ENCODE measurements around the gene JOSD2. TPM values are rescaled to one million over a fixed set of nuclear protein-coding genes. Genes with fewer than 3 reads are reported as not detected.

The JOSD2 gene
- 9.2 TPM for polyA plus RNA-seq (2013)

GRCh38 chr19:50511069-50511822 is at the start of gene JOSD2:
JOSD2 (minus strand) TSS chr19:50511191; CDS start chr19:50510431, 760 bp downstream.
- no peaks in the 10 kb centered on the region for H3K9me3 ChIP-seq (ENCODE audit: control extremely low read depth in 1 of 5, control insufficient read depth in 4 of 5, insufficient read depth in 2 of 5, low read depth in 1 of 5, low read length in 4 of 5)
- H3K4me3 ChIP-seq (ENCODE audit: control insufficient read depth in 1 of 7, extremely low read depth in 1 of 7, insufficient read depth in 4 of 7, low read depth in 2 of 7, low read length in 6 of 7), result peak within 1 kb of the TSS; percentile 19 to 82 (median 73)
- peaks cover 0 to 1% (median 0%) of the 10 kb centered on the region in 4 experiments for H3K36me3 ChIP-seq (ENCODE audit: control insufficient read depth in 4 of 4, insufficient read depth in 4 of 4, low read length in 3 of 4)
- H3K4me1 ChIP-seq (ENCODE audit: control extremely low read depth in 1 of 4, control insufficient read depth in 4 of 4, insufficient read depth in 4 of 4, low read length in 3 of 4), result peaks cover 0 to 17% (median 12%) of the 10 kb centered on the region in 4 experiments
- peak; percentile 99 to 100 (median 100) for DNase-seq
- H3K27ac ChIP-seq (ENCODE audit: insufficient read depth in 1 of 2, low read depth in 1 of 2, low read length in 2 of 2, poor library complexity in 1 of 2, severe bottlenecking in 2 of 2), result peak within 1 kb of the TSS; percentile 46 to 83
- ChIA-PET POLR2A (no interaction called here), CTCF (interaction anchor here (1.1 to 2.1 kb wide), 2 partner anchors 25 to 51 kb away, joined by 3 to 6 read pairs; no protein-coding TSS in a partner anchor)
- WGBS (ENCODE audit: insufficient coverage), result 2% methylated on average over 62 of the region's 69 CpGs
- H3K27me3 ChIP-seq (replicated peaks in 2 of 5; ENCODE audit: control insufficient read depth in 4 of 5, insufficient read depth in 5 of 5, low read length in 4 of 5), result peaks cover 0 to 33% (median 9%) of the 10 kb centered on the region in 5 experiments

GRCh38 chr19:50559636-50560035 is 48.6 kb upstream of the JOSD2 start:
- peaks cover 2 to 67% (median 19%) of the 10 kb centered on the region in 5 experiments for H3K27me3 ChIP-seq (replicated peaks in 2 of 5; ENCODE audit: control insufficient read depth in 4 of 5, insufficient read depth in 5 of 5, low read length in 4 of 5)
- 74% methylated on average over 6 of the region's 10 CpGs for WGBS (ENCODE audit: insufficient coverage)
- CTCF ChIA-PET, result interaction anchor here (1.2 kb wide), 1 partner anchor 25 kb away, joined by 4 read pairs; no protein-coding TSS in a partner anchor

GRCh38 chr19:50558449-50558848 is 47.5 kb upstream of the JOSD2 start:
- 98% methylated on average over 12 of the region's 13 CpGs for WGBS (ENCODE audit: insufficient coverage)
- Histone ChIP-seq H3K4me3 (ENCODE audit: control insufficient read depth in 1 of 7, extremely low read depth in 1 of 7, insufficient read depth in 4 of 7, low read depth in 2 of 7, low read length in 6 of 7) (no peak overlapping the region), H3K9me3 (ENCODE audit: control extremely low read depth in 1 of 5, control insufficient read depth in 4 of 5, insufficient read depth in 2 of 5, low read depth in 1 of 5, low read length in 4 of 5) (no peaks in the 10 kb centered on the region), H3K27ac (ENCODE audit: insufficient read depth in 1 of 2, low read depth in 1 of 2, low read length in 2 of 2, poor library complexity in 1 of 2, severe bottlenecking in 2 of 2) (no peak overlapping the region), H3K27me3 (replicated peaks in 2 of 5; ENCODE audit: control insufficient read depth in 4 of 5, insufficient read depth in 5 of 5, low read length in 4 of 5) (peaks cover 2 to 63% (median 17%) of the 10 kb centered on the region in 5 experiments), H3K36me3 (ENCODE audit: control insufficient read depth in 4 of 4, insufficient read depth in 4 of 4, low read length in 3 of 4) (no peaks in the 10 kb centered on the region), H3K4me1 (ENCODE audit: control extremely low read depth in 1 of 4, control insufficient read depth in 4 of 4, insufficient read depth in 4 of 4, low read length in 3 of 4) (peaks cover 0 to 13% (median 8%) of the 10 kb centered on the region in 4 experiments)
- POLR2A ChIA-PET, result no interaction called here
- CTCF ChIA-PET, result interaction anchor here (1.0 to 4.2 kb wide), 3 partner anchors 8 to 22 kb away, joined by 3 to 33 read pairs (median 5); no protein-coding TSS in a partner anchor
- no peak for DNase-seq

More at GRCh38 chr19:50559636-50560035, 48.6 kb upstream of the JOSD2 start:
- POLR2A ChIA-PET, result no interaction called here
- Histone ChIP-seq H3K27ac (ENCODE audit: insufficient read depth in 1 of 2, low read depth in 1 of 2, low read length in 2 of 2, poor library complexity in 1 of 2, severe bottlenecking in 2 of 2) (no peak overlapping the region), H3K9me3 (ENCODE audit: control extremely low read depth in 1 of 5, control insufficient read depth in 4 of 5, insufficient read depth in 2 of 5, low read depth in 1 of 5, low read length in 4 of 5) (no peaks in the 10 kb centered on the region), H3K36me3 (ENCODE audit: control insufficient read depth in 4 of 4, insufficient read depth in 4 of 4, low read length in 3 of 4) (no peaks in the 10 kb centered on the region), H3K4me1 (ENCODE audit: control extremely low read depth in 1 of 4, control insufficient read depth in 4 of 4, insufficient read depth in 4 of 4, low read length in 3 of 4) (peaks cover 0 to 13% (median 8%) of the 10 kb centered on the region in 4 experiments), H3K4me3 (ENCODE audit: control insufficient read depth in 1 of 7, extremely low read depth in 1 of 7, insufficient read depth in 4 of 7, low read depth in 2 of 7, low read length in 6 of 7) (no peak overlapping the region)
- DNase-seq, result no peak

GRCh38 chr19:50558039-50558438 is 47.0 kb upstream of the JOSD2 start:
- Histone ChIP-seq H3K27me3 (replicated peaks in 2 of 5; ENCODE audit: control insufficient read depth in 4 of 5, insufficient read depth in 5 of 5, low read length in 4 of 5) (peaks cover 2 to 63% (median 18%) of the 10 kb centered on the region in 5 experiments), H3K36me3 (ENCODE audit: control insufficient read depth in 4 of 4, insufficient read depth in 4 of 4, low read length in 3 of 4) (no peaks in the 10 kb centered on the region), H3K4me1 (ENCODE audit: control extremely low read depth in 1 of 4, control insufficient read depth in 4 of 4, insufficient read depth in 4 of 4, low read length in 3 of 4) (peaks cover 0 to 13% (median 8%) of the 10 kb centered on the region in 4 experiments), H3K27ac (ENCODE audit: insufficient read depth in 1 of 2, low read depth in 1 of 2, low read length in 2 of 2, poor library complexity in 1 of 2, severe bottlenecking in 2 of 2) (no peak overlapping the region), H3K9me3 (ENCODE audit: control extremely low read depth in 1 of 5, control insufficient read depth in 4 of 5, insufficient read depth in 2 of 5, low read depth in 1 of 5, low read length in 4 of 5) (no peaks in the 10 kb centered on the region), H3K4me3 (ENCODE audit: control insufficient read depth in 1 of 7, extremely low read depth in 1 of 7, insufficient read depth in 4 of 7, low read depth in 2 of 7, low read length in 6 of 7) (no peak overlapping the region)
- DNase-seq, result no peak
- no CpG with 5 or more reads among the region's 4 CpGs for WGBS (ENCODE audit: insufficient coverage)
- ChIA-PET POLR2A (no interaction called here), CTCF (interaction anchor here (1.0 to 4.2 kb wide), 4 partner anchors 9 to 42 kb away, joined by 3 to 33 read pairs (median 6); no protein-coding TSS in a partner anchor)

- DNase-seq, result no peak
- WGBS (ENCODE audit: insufficient coverage), result 31% methylated on average over 20 of the region's 20 CpGs
- H3K27me3 ChIP-seq (replicated peaks in 2 of 5; ENCODE audit: control insufficient read depth in 4 of 5, insufficient read depth in 5 of 5, low read length in 4 of 5), result peaks cover 0 to 66% (median 22%) of the 10 kb centered on the region in 5 experiments
- H3K4me1 ChIP-seq (ENCODE audit: control extremely low read depth in 1 of 4, control insufficient read depth in 4 of 4, insufficient read depth in 4 of 4, low read length in 3 of 4), result peaks cover 0 to 13% (median 8%) of the 10 kb centered on the region in 4 experiments
- H3K27ac ChIP-seq (ENCODE audit: insufficient read depth in 1 of 2, low read depth in 1 of 2, low read length in 2 of 2, poor library complexity in 1 of 2, severe bottlenecking in 2 of 2), result no peak overlapping the region
- ChIA-PET CTCF (interaction anchor here (1.0 to 4.2 kb wide), 10 partner anchors 15 to 220 kb away, joined by 3 to 33 read pairs (median 4); no protein-coding TSS in a partner anchor), POLR2A (no interaction called here)
- no peaks in the 10 kb centered on the region for H3K9me3 ChIP-seq (ENCODE audit: control extremely low read depth in 1 of 5, control insufficient read depth in 4 of 5, insufficient read depth in 2 of 5, low read depth in 1 of 5, low read length in 4 of 5)
- H3K36me3 ChIP-seq (ENCODE audit: control insufficient read depth in 4 of 4, insufficient read depth in 4 of 4, low read length in 3 of 4), result no peaks in the 10 kb centered on the region
- peak overlapping the region in 1 of 7 experiments; percentile 81 for H3K4me3 ChIP-seq (ENCODE audit: control insufficient read depth in 1 of 7, extremely low read depth in 1 of 7, insufficient read depth in 4 of 7, low read depth in 2 of 7, low read length in 6 of 7)
These were observed 46.1 kb upstream of the JOSD2 start for GRCh38 chr19:50557009-50557613.

GRCh38 chr19:50556282-50557008 is 45.5 kb upstream of the JOSD2 start:
- H3K9me3 ChIP-seq (ENCODE audit: control extremely low read depth in 1 of 5, control insufficient read depth in 4 of 5, insufficient read depth in 2 of 5, low read depth in 1 of 5, low read length in 4 of 5), result no peaks in the 10 kb centered on the region
- peaks cover 0 to 72% (median 22%) of the 10 kb centered on the region in 5 experiments for H3K27me3 ChIP-seq (replicated peaks in 2 of 5; ENCODE audit: control insufficient read depth in 4 of 5, insufficient read depth in 5 of 5, low read length in 4 of 5)
- ChIA-PET CTCF (interaction anchor here (0.6 to 4.2 kb wide), 16 partner anchors 9 to 221 kb away, joined by 3 to 33 read pairs (median 4); no protein-coding TSS in a partner anchor), POLR2A (no interaction called here)
- H3K4me3 ChIP-seq (ENCODE audit: control insufficient read depth in 1 of 7, extremely low read depth in 1 of 7, insufficient read depth in 4 of 7, low read depth in 2 of 7, low read length in 6 of 7), result peak overlapping the region in 6 of 7 experiments; percentile 37 to 81 (median 63)
- H3K36me3 ChIP-seq (ENCODE audit: control insufficient read depth in 4 of 4, insufficient read depth in 4 of 4, low read length in 3 of 4), result no peaks in the 10 kb centered on the region
- H3K4me1 ChIP-seq (ENCODE audit: control extremely low read depth in 1 of 4, control insufficient read depth in 4 of 4, insufficient read depth in 4 of 4, low read length in 3 of 4), result peaks cover 0 to 14% (median 9%) of the 10 kb centered on the region in 4 experiments
- no peak overlapping the region for H3K27ac ChIP-seq (ENCODE audit: insufficient read depth in 1 of 2, low read depth in 1 of 2, low read length in 2 of 2, poor library complexity in 1 of 2, severe bottlenecking in 2 of 2)
- 0% methylated on average over 30 of the region's 39 CpGs for WGBS (ENCODE audit: insufficient coverage)
- peak; percentile 70 to 85 (median 83) for DNase-seq
